TTC549 (cell line): Measurements from ENCODE around the gene FUS.
"Not testable (repeated sequence)": the region's sequence is repeated elsewhere in the genome, so short reads cannot be mapped to it uniquely, and the experiment has no call there.

Experiments
- FAIRE-seq: peaks from 2 replicates; lab custom pipeline; 2012; peaks lifted over from hg19 to GRCh38; lab: Jason Lieb, UNC

The FUS gene

GRCh38 chr16:31143694-31144148 is 36.2 kb upstream of the FUS start:
- FAIRE-seq: no peak

GRCh38 chr16:31144418-31144817 is 35.5 kb upstream of the FUS start:
- FAIRE-seq: not testable (repeated sequence)

- no peak for FAIRE-seq
These were observed 34.4 kb upstream of the FUS start for GRCh38 chr16:31145398-31145990.

- no peak for FAIRE-seq
These were observed 32.4 kb upstream of the FUS start for GRCh38 chr16:31147574-31147973.

GRCh38 chr16:31148281-31148728 is 31.6 kb upstream of the FUS start:
- FAIRE-seq: no peak

GRCh38 chr16:31148896-31149295 is 31.0 kb upstream of the FUS start:
- FAIRE-seq: no peak

GRCh38 chr16:31149332-31149731 is 30.6 kb upstream of the FUS start:
- no peak for FAIRE-seq

GRCh38 chr16:31149894-31150890 is 29.7 kb upstream of the FUS start, which contains the start of gene PRSS36:
PRSS36 (minus strand) TSS chr16:31150066; CDS start chr16:31150035, 31 bp downstream.
- no peak for FAIRE-seq

GRCh38 chr16:31150976-31151375 is 29.0 kb upstream of the FUS start:
- not testable (repeated sequence) for FAIRE-seq

GRCh38 chr16:31157136-31157535 is 22.8 kb upstream of the FUS start:
- FAIRE-seq: no peak

- no peak for FAIRE-seq
These were observed 12.6 kb upstream of the FUS start for GRCh38 chr16:31167315-31167714.

- FAIRE-seq: no peak
These were observed 11.1 kb upstream of the FUS start for GRCh38 chr16:31168848-31169247.

- not testable (repeated sequence) for FAIRE-seq
These were observed 9.9 kb upstream of the FUS start for GRCh38 chr16:31170048-31170447.

- FAIRE-seq: no peak
These were observed 2.8 kb upstream of the FUS start for GRCh38 chr16:31177136-31177535.

GRCh38 chr16:31179219-31179746 is 656 bp upstream of the FUS start:
- FAIRE-seq: no peak

GRCh38 chr16:31181102-31181830 is 1.3 kb downstream of the FUS start:
- no peak for FAIRE-seq

- no peak for FAIRE-seq
These were observed 2.5 kb downstream of the FUS start for GRCh38 chr16:31182391-31182790.

- no peak for FAIRE-seq
These were observed 3.8 kb downstream of the FUS start for GRCh38 chr16:31183432-31184428.

GRCh38 chr16:31184888-31185287 is 4.9 kb downstream of the FUS start:
- FAIRE-seq: no peak

- FAIRE-seq: no peak
These were observed 5.4 kb downstream of the FUS start for GRCh38 chr16:31185339-31185738.

GRCh38 chr16:31186176-31186575 is 6.2 kb downstream of the FUS start:
- no peak for FAIRE-seq
